Vagina (tissue), 2 donors: ENCODE data around the gene MAGEA2B. TPM values are rescaled to one million over a fixed set of nuclear protein-coding genes. Genes with fewer than 3 reads are reported as not detected.
"Not testable (repeated sequence)": the region's sequence is repeated elsewhere in the genome, so short reads cannot be mapped to it uniquely, and the experiment has no call there.

Experiments used
- DNase-seq, 2 donors: peaks; one replicate each; pipeline ENCODE4 v3.0.0-alpha.2; 2017; ENCODE audit errors: extremely low spot score in 2 of 2
- H3K27ac ChIP-seq: fragments of 200-600 bp; sonication (generic); one replicate; pipeline ENCODE4 v1.5.1; 2019
- H3K27me3 ChIP-seq: fragments of 200-600 bp; sonication (generic); one replicate; pipeline ENCODE4 v1.5.1; 2019
- H3K36me3 ChIP-seq, 2 donors: fragments of 200-600 bp; sonication (generic); one replicate each; pipeline ENCODE4 v1.5.1; 2017 to 2019
- H3K4me1 ChIP-seq: fragments of 200-600 bp; sonication (generic); one replicate; pipeline ENCODE4 v1.5.1; 2019
- H3K4me3 ChIP-seq, 2 donors: fragments of 200-600 bp; sonication (generic); 1 replicate in 1 of 2; 2 replicates in 1 of 2; pipeline ENCODE4 v1.5.1; 2016 to 2019
- H3K9me3 ChIP-seq: fragments of 200-600 bp; sonication (generic); one replicate; pipeline ENCODE4 v1.5.1; 2019
- CTCF ChIP-seq, 3 experiments: fragments of 450-650 bp in 2 of 3; fragments of 200-600 bp in 1 of 3; sonication (generic) in 1 of 3; IDR thresholded peaks; one replicate each; pipeline ENCODE4 v1.5.1; 2017 to 2019; ENCODE audit warnings: antibody characterized with exemption in 3 of 3, mild to moderate bottlenecking in 2 of 3, moderate library complexity in 2 of 3
- POLR2A ChIP-seq, 2 donors: fragments of 450-650 bp; IDR thresholded peaks; one replicate each; pipeline ENCODE4 v1.6.1; 2017; ENCODE audit warnings: antibody characterized with exemption in 2 of 2, mild to moderate bottlenecking in 2 of 2, moderate library complexity in 2 of 2
- POLR2AphosphoS5 ChIP-seq, 2 donors: sonication (generic); formaldehyde crosslinking; IDR thresholded peaks; one replicate each; pipeline ENCODE4 v1.9.0; 2017; ENCODE audit warnings: antibody characterized with exemption in 2 of 2, mild to moderate bottlenecking in 2 of 2, low read depth in 1 of 2; ENCODE audit not compliant: insufficient read depth in 1 of 2
- intact Hi-C: fragments of 100-400 bp; cut with DNase I; formaldehyde crosslinking; loops from one replicate; pipeline ENCODE4 v1.15.1; 2023
- total RNA-seq: library from RNA; depleted of rRNA; stranded (reverse); fragments of >200 nt; gene quantifications from one replicate; pipeline ENCODE4 v1.2.3, GENCODE V29; 2016

MAGEA2B gene, protein sequence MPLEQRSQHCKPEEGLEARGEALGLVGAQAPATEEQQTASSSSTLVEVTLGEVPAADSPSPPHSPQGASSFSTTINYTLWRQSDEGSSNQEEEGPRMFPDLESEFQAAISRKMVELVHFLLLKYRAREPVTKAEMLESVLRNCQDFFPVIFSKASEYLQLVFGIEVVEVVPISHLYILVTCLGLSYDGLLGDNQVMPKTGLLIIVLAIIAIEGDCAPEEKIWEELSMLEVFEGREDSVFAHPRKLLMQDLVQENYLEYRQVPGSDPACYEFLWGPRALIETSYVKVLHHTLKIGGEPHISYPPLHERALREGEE
- total RNA-seq = not detected

DNA sequence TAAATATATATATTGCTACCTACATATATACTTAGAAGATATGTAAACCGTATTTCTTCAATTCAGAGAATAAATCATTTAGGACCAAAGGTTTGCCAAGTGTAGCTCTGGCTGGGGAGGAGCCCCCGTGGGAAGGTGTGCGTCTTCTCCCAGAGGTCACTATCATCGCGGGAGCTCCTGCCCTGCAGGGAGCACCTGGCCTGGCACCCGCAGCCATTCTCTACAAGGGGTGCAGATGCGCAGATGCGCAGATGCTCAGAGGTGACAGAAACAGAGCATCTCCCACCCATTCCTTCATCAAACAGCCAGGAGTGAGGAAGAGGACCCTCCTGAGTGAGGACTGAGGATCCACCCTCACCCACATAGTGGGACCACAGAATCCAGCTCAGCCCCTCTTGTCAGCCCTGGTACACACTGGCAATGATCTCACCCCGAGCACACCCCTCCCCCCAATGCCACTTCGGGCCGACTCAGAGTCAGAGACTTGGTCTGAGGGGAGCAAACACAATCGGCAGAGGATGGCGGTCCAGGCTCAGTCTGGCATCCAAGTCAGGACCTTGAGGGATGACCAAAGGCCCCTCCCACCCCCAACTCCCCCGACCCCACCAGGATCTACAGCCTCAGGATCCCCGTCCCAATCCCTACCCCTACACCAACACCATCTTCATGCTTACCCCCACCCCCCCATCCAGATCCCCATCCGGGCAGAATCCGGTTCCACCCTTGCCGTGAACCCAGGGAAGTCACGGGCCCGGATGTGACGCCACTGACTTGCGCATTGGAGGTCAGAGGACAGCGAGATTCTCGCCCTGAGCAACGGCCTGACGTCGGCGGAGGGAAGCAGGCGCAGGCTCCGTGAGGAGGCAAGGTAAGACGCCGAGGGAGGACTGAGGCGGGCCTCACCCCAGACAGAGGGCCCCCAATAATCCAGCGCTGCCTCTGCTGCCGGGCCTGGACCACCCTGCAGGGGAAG is at the start of gene MAGEA2B:
Gene MAGEA2B, plus strand, starts transcription at position 814 of the 973 bp plus-strand sequence. CDS start 2,479 bp downstream, outside the sequence.
- H3K36me3 ChIP-seq, H3K4me3 ChIP-seq, H3K4me1 ChIP-seq, H3K9me3 ChIP-seq, DNase-seq, intact Hi-C loops, H3K27ac ChIP-seq, H3K27me3 ChIP-seq: not testable (repeated sequence)

- no peaks in the 10 kb centered on the region for H3K27me3 ChIP-seq
- intact Hi-C loops = no loop called here
- no peak for DNase-seq
- no peaks in the 10 kb centered on the region for H3K36me3 ChIP-seq
- H3K27ac ChIP-seq = no peak overlapping the region
- H3K4me3 ChIP-seq = no peak overlapping the region
- TF ChIP-seq POLR2AphosphoS5 (IDR thresholded peaks at IDR 0.05; ENCODE audit: insufficient read depth in 1 of 2, low read depth in 1 of 2) = no peak
- no peak for TF ChIP-seq CTCF (IDR thresholded peaks at IDR 0.05)
- TF ChIP-seq POLR2A (IDR thresholded peaks at IDR 0.05) = no peak
- H3K9me3 ChIP-seq = no peaks in the 10 kb centered on the region
- H3K4me1 ChIP-seq = no peaks in the 10 kb centered on the region
These were observed 40.3 kb upstream of the MAGEA2B start for GRCh38 chrX:152674135-152674534.

DNA sequence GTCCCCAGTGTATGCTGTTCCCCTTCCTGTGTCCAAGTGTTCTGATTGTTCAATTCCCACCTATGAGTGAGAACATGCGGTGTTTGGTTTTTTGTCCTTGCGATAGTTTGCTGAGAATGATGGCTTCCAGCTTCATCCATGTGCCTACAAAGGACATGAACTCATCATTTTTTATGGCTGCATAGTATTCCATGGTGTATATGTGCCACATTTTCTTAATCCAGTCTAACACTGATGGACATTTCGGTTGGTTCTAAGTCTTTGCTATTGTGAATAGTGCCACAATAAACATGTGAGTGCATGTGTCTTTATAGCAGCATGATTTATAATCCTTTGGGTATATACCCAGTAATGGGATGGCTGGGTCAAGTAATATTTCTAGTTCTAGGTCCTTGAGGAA is 39.8 kb upstream of the MAGEA2B start:
- H3K4me3 ChIP-seq, intact Hi-C loops, H3K4me1 ChIP-seq, H3K27ac ChIP-seq, DNase-seq, H3K27me3 ChIP-seq, H3K36me3 ChIP-seq, H3K9me3 ChIP-seq: not testable (repeated sequence)

- H3K9me3 ChIP-seq, H3K4me1 ChIP-seq, intact Hi-C loops, H3K36me3 ChIP-seq, H3K4me3 ChIP-seq, H3K27me3 ChIP-seq, DNase-seq, H3K27ac ChIP-seq: not testable (repeated sequence)
These were observed 33.4 kb upstream of the MAGEA2B start for GRCh38 chrX:152681012-152681411.

- intact Hi-C loops, H3K9me3 ChIP-seq, H3K27me3 ChIP-seq, DNase-seq, H3K4me3 ChIP-seq, H3K4me1 ChIP-seq, H3K36me3 ChIP-seq, H3K27ac ChIP-seq: not testable (repeated sequence)
These were observed 16.2 kb upstream of the MAGEA2B start, which contains the start of gene MAGEA3 for GRCh38 chrX:152697952-152698931. TSS of gene MAGEA3 (plus strand) at chrX:152698794. CDS start at chrX:152700833, 2,039 bp downstream.

DNA sequence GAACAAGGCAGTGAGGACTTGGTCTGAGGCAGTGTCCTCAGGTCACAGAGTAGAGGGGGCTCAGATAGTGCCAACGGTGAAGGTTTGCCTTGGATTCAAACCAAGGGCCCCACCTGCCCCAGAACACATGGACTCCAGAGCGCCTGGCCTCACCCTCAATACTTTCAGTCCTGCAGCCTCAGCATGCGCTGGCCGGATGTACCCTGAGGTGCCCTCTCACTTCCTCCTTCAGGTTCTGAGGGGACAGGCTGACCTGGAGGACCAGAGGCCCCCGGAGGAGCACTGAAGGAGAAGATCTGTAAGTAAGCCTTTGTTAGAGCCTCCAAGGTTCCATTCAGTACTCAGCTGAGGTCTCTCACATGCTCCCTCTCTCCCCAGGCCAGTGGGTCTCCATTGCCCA is 14.0 kb upstream of the MAGEA2B start:
- intact Hi-C loops, H3K36me3 ChIP-seq: not testable (repeated sequence)
- peak in 1 of 2 donors; percentile 79 for DNase-seq

GRCh38 chrX:152706500-152706899 is 7.9 kb upstream of the MAGEA2B start:
- intact Hi-C loops, H3K9me3 ChIP-seq, H3K4me1 ChIP-seq, H3K27ac ChIP-seq, DNase-seq, H3K4me3 ChIP-seq, H3K36me3 ChIP-seq, H3K27me3 ChIP-seq: not testable (repeated sequence)

More for the DNA sequence above, 14.0 kb upstream of the MAGEA2B start:
- H3K4me1 ChIP-seq, H3K4me3 ChIP-seq, H3K27ac ChIP-seq, H3K9me3 ChIP-seq, H3K27me3 ChIP-seq: not testable (repeated sequence)

DNA sequence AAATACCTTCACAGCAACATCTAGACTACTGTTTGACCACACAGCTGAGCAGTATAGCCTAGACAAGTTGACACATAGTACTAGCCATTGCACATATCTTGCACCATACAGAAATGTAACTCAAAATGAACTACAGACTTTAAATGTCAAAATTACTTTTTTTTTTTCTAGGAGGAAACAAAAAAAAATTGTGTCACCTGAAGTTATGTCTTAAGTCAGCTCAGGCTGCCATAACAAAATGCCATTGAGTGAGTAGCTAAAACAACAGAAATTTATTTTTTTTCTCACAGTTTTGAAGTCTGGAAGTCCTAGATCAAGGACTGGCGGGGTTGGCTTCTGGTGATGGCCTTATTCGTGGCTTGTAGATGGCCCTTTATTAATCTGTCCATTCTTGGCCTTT is 5.3 kb upstream of the MAGEA2B start, which contains the start of gene CSAG2:
Gene CSAG2, minus strand, starts transcription at position 101 of the 400 bp plus-strand sequence. CDS start 161 bp downstream, outside the sequence.
- H3K36me3 ChIP-seq, H3K4me3 ChIP-seq, H3K4me1 ChIP-seq, DNase-seq, H3K27ac ChIP-seq, H3K9me3 ChIP-seq, intact Hi-C loops, H3K27me3 ChIP-seq: not testable (repeated sequence)

DNA sequence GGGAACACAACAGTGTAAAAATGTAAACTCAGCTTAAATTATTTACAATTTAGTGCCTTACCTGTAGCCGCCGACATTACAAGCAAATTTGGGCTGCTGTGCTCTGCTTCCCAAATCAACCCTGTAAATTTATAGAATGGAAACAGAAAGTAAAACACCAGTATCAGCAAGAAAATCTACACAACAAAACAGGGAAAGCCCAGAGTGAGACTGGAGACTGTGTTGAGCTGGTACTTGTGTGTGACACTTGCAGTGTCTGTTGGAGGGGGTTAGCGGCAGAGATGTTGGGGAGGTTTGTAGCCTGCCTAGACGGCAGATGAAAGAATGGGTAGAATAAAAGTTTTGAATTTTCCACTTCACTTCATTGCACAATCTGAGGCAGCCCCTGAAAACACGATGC is 1.2 kb upstream of the MAGEA2B start:
- H3K4me3 ChIP-seq, H3K27me3 ChIP-seq, H3K36me3 ChIP-seq, intact Hi-C loops, H3K27ac ChIP-seq, H3K4me1 ChIP-seq, DNase-seq, H3K9me3 ChIP-seq: not testable (repeated sequence)
